Smooth muscle cell (in vitro differentiated cells): Measurements from ENCODE around the gene APMAP. TPM values are rescaled to one million over a fixed set of nuclear protein-coding genes. Genes with fewer than 3 reads are reported as not detected.
"Not testable (repeated sequence)": the region's sequence is repeated elsewhere in the genome, so short reads cannot be mapped to it uniquely, and the experiment has no call there.

Experiments
- DNase-seq: peaks from one replicate; lab custom pipeline; 2025; ENCODE audit not compliant: unreplicated experiment; lab: John Stamatoyannopoulos, UW
- H2AFZ ChIP-seq: fragments of 200-600 bp; sonication (generic); 2 replicates; pipeline ENCODE4 v1.6.0; 2016; ENCODE audit warnings: antibody characterized with exemption, low read depth, mild to moderate bottlenecking
- H3F3A ChIP-seq: fragments of 200-600 bp; sonication (generic); 2 replicates; pipeline ENCODE4 v1.6.0; 2017; ENCODE audit warnings: antibody characterized with exemption, low read depth
- H3K27ac ChIP-seq: fragments of 200-600 bp; sonication (generic); 2 replicates; pipeline ENCODE4 v1.5.1; 2016; ENCODE audit warnings: low read depth, mild to moderate bottlenecking
- H3K27me3 ChIP-seq: fragments of 200-600 bp; sonication (generic); 2 replicates; pipeline ENCODE4 v1.6.1; 2016; ENCODE audit warnings: low read depth, mild to moderate bottlenecking
- H3K36me3 ChIP-seq: fragments of 200-600 bp; sonication (generic); 2 replicates; pipeline ENCODE4 v1.5.1; 2016; ENCODE audit warnings: low read depth
- H3K4me1 ChIP-seq: fragments of 200-600 bp; sonication (generic); 2 replicates; pipeline ENCODE4 v1.5.1; 2016; ENCODE audit warnings: low read depth
- H3K4me2 ChIP-seq: fragments of 200-600 bp; sonication (generic); 2 replicates; pipeline ENCODE4 v1.6.0; 2016; ENCODE audit warnings: mild to moderate bottlenecking
- H3K4me3 ChIP-seq: fragments of 200-600 bp; sonication (generic); 2 replicates; pipeline ENCODE4 v1.5.1; 2016; ENCODE audit warnings: mild to moderate bottlenecking
- H3K79me2 ChIP-seq: fragments of 200-600 bp; sonication (generic); 2 replicates; pipeline ENCODE4 v1.6.0; 2016; ENCODE audit warnings: low read depth, mild to moderate bottlenecking
- H3K9ac ChIP-seq: fragments of 200-600 bp; sonication (generic); 2 replicates; pipeline ENCODE4 v1.6.0; 2016; ENCODE audit warnings: low read depth
- H3K9me3 ChIP-seq: fragments of 200-600 bp; sonication (generic); replicated peaks from 2 replicates; pipeline ENCODE4 v1.5.1; 2016; ENCODE audit warnings: low read depth
- H4K20me1 ChIP-seq: fragments of 200-600 bp; sonication (generic); 2 replicates; pipeline ENCODE4 v1.6.0; 2016; ENCODE audit warnings: low read depth
- CTCF ChIP-seq: fragments of 200-600 bp; sonication (generic); IDR thresholded peaks from 2 replicates; pipeline ENCODE4 v1.5.1; 2017; ENCODE audit warnings: borderline replicate concordance, mild to moderate bottlenecking, antibody characterized with exemption; ENCODE audit not compliant: insufficient read depth, poor library complexity, severe bottlenecking
- WGBS: methylation state at CpG from one replicate; pipeline ENCODE4 v1.1.7; 2016; ENCODE audit warnings: low lambda C conversion rate; 5-methylcytosine and 5-hydroxymethylcytosine counted together
- polyA plus RNA-seq: library from polyadenylated mRNA; unstranded; fragments of >200 nt; fragmentation: Nextera tagmentation; extraction: Ambion mirVana; gene quantifications from 2 replicates; pipeline ENCODE4 v1.2.1, GENCODE V29; 2016
- total RNA-seq: library from RNA; depleted of rRNA; stranded (reverse); fragments of >200 nt; gene quantifications from 2 replicates; pipeline ENCODE4 v1.2.3, GENCODE V29; 2014

The APMAP gene
- total and polyA plus RNA-seq, 2 experiments from 2014 or later = 54.4 to 86.9 TPM

GRCh38 chr20:25006431-25007167, 14.0 kb upstream of the APMAP start:
- Histone ChIP-seq H3K9ac (no peak overlapping the region), H3K27ac (no peak overlapping the region), H2AFZ (no peak overlapping the region), H3K4me3 (no peak overlapping the region), H3K79me2 (no peaks in the 10 kb centered on the region), H3F3A (no peaks in the 10 kb centered on the region), H4K20me1 (no peaks in the 10 kb centered on the region), H3K36me3 (no peaks in the 10 kb centered on the region), H3K27me3 (no peaks in the 10 kb centered on the region), H3K4me1 (no peaks in the 10 kb centered on the region), H3K9me3 (no peaks in the 10 kb centered on the region), H3K4me2 (no peak overlapping the region)
- no peak for DNase-seq
- TF ChIP-seq CTCF = no peak
- 83% methylated on average over 12 of the region's 12 CpGs for WGBS

- Histone ChIP-seq H3K27ac (no peak overlapping the region), H3K27me3 (no peaks in the 10 kb centered on the region), H4K20me1 (no peaks in the 10 kb centered on the region), H3F3A (no peaks in the 10 kb centered on the region), H3K4me1 (no peaks in the 10 kb centered on the region), H2AFZ (no peak overlapping the region), H3K79me2 (no peaks in the 10 kb centered on the region), H3K9me3 (no peaks in the 10 kb centered on the region), H3K4me3 (no peak overlapping the region), H3K36me3 (no peaks in the 10 kb centered on the region), H3K4me2 (no peak overlapping the region), H3K9ac (no peak overlapping the region)
- DNase-seq = no peak
- 89% methylated on average over 8 of the region's 8 CpGs for WGBS
- TF ChIP-seq CTCF = no peak
These were observed 13.1 kb upstream of the APMAP start for GRCh38 chr20:25005661-25006060.

GRCh38 chr20:25005220-25005619, 12.7 kb upstream of the APMAP start:
- Histone ChIP-seq H4K20me1 (no peaks in the 10 kb centered on the region), H3K4me2 (no peak overlapping the region), H2AFZ (no peak overlapping the region), H3K36me3 (no peaks in the 10 kb centered on the region), H3K27ac (no peak overlapping the region), H3K4me3 (no peak overlapping the region), H3F3A (no peaks in the 10 kb centered on the region), H3K4me1 (no peaks in the 10 kb centered on the region), H3K27me3 (no peaks in the 10 kb centered on the region), H3K79me2 (no peaks in the 10 kb centered on the region), H3K9me3 (no peaks in the 10 kb centered on the region), H3K9ac (no peak overlapping the region)
- WGBS = 93% methylated on average over 2 of the region's 2 CpGs
- no peak for TF ChIP-seq CTCF
- DNase-seq = no peak

- H3K27ac ChIP-seq = no peak overlapping the region
- no peak overlapping the region for H3K4me3 ChIP-seq
- H4K20me1 ChIP-seq = no peaks in the 10 kb centered on the region
- no peaks in the 10 kb centered on the region for H3K36me3 ChIP-seq
- H3K9me3 ChIP-seq = no peaks in the 10 kb centered on the region
- TF ChIP-seq CTCF = no peak
- no peak for DNase-seq
- 85% methylated on average over 1 of the region's 1 CpG for WGBS
- peaks cover 16% of the 10 kb centered on the region for H3K27me3 ChIP-seq
- H3K4me1 ChIP-seq = no peaks in the 10 kb centered on the region
- H3K79me2 ChIP-seq = no peaks in the 10 kb centered on the region
- no peak overlapping the region for H3K4me2 ChIP-seq
- no peaks in the 10 kb centered on the region for H3F3A ChIP-seq
- H3K9ac ChIP-seq = no peak overlapping the region
- no peak overlapping the region for H2AFZ ChIP-seq
These were observed 10.5 kb upstream of the APMAP start for GRCh38 chr20:25003002-25003401.

GRCh38 chr20:25001323-25001722, 8.8 kb upstream of the APMAP start:
- not testable (repeated sequence) for DNase-seq, H3K36me3 ChIP-seq, H3K79me2 ChIP-seq, H3F3A ChIP-seq, H3K4me1 ChIP-seq, H2AFZ ChIP-seq, H4K20me1 ChIP-seq, H3K4me2 ChIP-seq, H3K27ac ChIP-seq, H3K9me3 ChIP-seq, H3K9ac ChIP-seq, H3K4me3 ChIP-seq
- H3K27me3 ChIP-seq = peaks cover 23% of the 10 kb centered on the region
- 94% methylated on average over 4 of the region's 4 CpGs for WGBS
